ENCODE measurements around the gene SF3B5. TPM values are rescaled to one million over a fixed set of nuclear protein-coding genes. Genes with fewer than 3 reads are reported as not detected.

Gene SF3B5
- total and polyA plus RNA-seq, 8 donors: 41.3 to 246 (median 177) TPM

- Histone ChIP-seq H3K36me3 (no peaks in the 10 kb centered on the region), H3K27me3 (no peaks in the 10 kb centered on the region), H3K4me1 (peaks cover 7 to 17% (median 16%) of the 10 kb centered on the region in 4 donors), H3K4me3 (no peak overlapping the region), H3K9me3 (no peaks in the 10 kb centered on the region), H3K27ac (no peak overlapping the region)
- intact Hi-C loops (cut with DNase I; ENCODE audit: low total_unique reads): no loop called here
- WGBS, 5 donors: 76 to 90% (median 83%) methylated on average over 3 of the region's 3 CpGs
- no peak for TF ChIP-seq POLR2AphosphoS5 (IDR thresholded peaks at IDR 0.05)
- no peak for DNase-seq
Measured at GRCh38 chr6:144098993-144099392, 3.6 kb upstream of the SF3B5 start.

- intact Hi-C loops (cut with DNase I; ENCODE audit: low total_unique reads): no loop called here
- no peak for TF ChIP-seq POLR2A (IDR thresholded peaks at IDR 0.05)
- no peak for TF ChIP-seq CTCF (IDR thresholded peaks at IDR 0.05)
- no peak for TF ChIP-seq POLR2AphosphoS5 (IDR thresholded peaks at IDR 0.05)
- no peak for TF ChIP-seq EP300 (IDR thresholded peaks at IDR 0.05)
Measured at GRCh38 chr6:144094731-144095133, 641 bp downstream of the SF3B5 start.

GRCh38 chr6:144093658-144094057, 1.7 kb downstream of the SF3B5 start:
- TF ChIP-seq POLR2AphosphoS5 (IDR thresholded peaks at IDR 0.05) (no peak), POLR2A (IDR thresholded peaks at IDR 0.05) (no peak), CTCF (IDR thresholded peaks at IDR 0.05) (no peak), EP300 (IDR thresholded peaks at IDR 0.05) (no peak)
- H3K4me1 ChIP-seq: peaks cover 14 to 27% (median 24%) of the 10 kb centered on the region in 4 donors
- H3K27ac ChIP-seq: no peak overlapping the region
- DNase-seq: no peak
- no peaks in the 10 kb centered on the region for H3K36me3 ChIP-seq
- H3K9me3 ChIP-seq: no peaks in the 10 kb centered on the region
- peak overlapping the region in 3 of 4 donors; percentile 70 to 98 (median 78) for H3K4me3 ChIP-seq
- H3K27me3 ChIP-seq: no peaks in the 10 kb centered on the region
- 93 to 97% (median 93%) methylated on average over 7 of the region's 7 CpGs for WGBS, 5 donors
- intact Hi-C loops (cut with DNase I; ENCODE audit: low total_unique reads): no loop called here

More at GRCh38 chr6:144094731-144095133, 641 bp downstream of the SF3B5 start:
- WGBS, 5 donors: 0 to 2% (median 1%) methylated on average over 17 to 19 of the region's 19 CpGs
- Histone ChIP-seq H3K36me3 (no peaks in the 10 kb centered on the region), H3K27me3 (no peaks in the 10 kb centered on the region), H3K4me1 (peaks cover 14 to 27% (median 24%) of the 10 kb centered on the region in 4 donors), H3K27ac (peak overlapping the region; percentile 87 to 93 (median 89)), H3K4me3 (peak overlapping the region; percentile 70 to 98 (median 83)), H3K9me3 (no peaks in the 10 kb centered on the region)
- DNase-seq: no peak

- peaks cover 0 to under 1% (median 0%) of the 10 kb centered on the region in 4 donors for H3K36me3 ChIP-seq
- peaks cover 14 to 27% (median 24%) of the 10 kb centered on the region in 4 donors for H3K4me1 ChIP-seq
- H3K9me3 ChIP-seq: no peaks in the 10 kb centered on the region
- H3K27ac ChIP-seq: no peak overlapping the region
- no peak for TF ChIP-seq POLR2AphosphoS5 (IDR thresholded peaks at IDR 0.05)
- no peak for TF ChIP-seq POLR2A (IDR thresholded peaks at IDR 0.05)
- no peak for TF ChIP-seq EP300 (IDR thresholded peaks at IDR 0.05)
- TF ChIP-seq CTCF (IDR thresholded peaks at IDR 0.05): no peak
- intact Hi-C loops (cut with DNase I; ENCODE audit: low total_unique reads): no loop called here
- WGBS, 5 donors: 75 to 94% (median 84%) methylated on average over 2 of the region's 2 CpGs
- peak overlapping the region in 1 of 4 donors; percentile 98 for H3K4me3 ChIP-seq
- DNase-seq: no peak
- no peaks in the 10 kb centered on the region for H3K27me3 ChIP-seq
Measured at GRCh38 chr6:144093236-144093635, 2.1 kb downstream of the SF3B5 start.

GRCh38 chr6:144090384-144090783, 5.0 kb downstream of the SF3B5 start:
- intact Hi-C loops (cut with DNase I; ENCODE audit: low total_unique reads): no loop called here
- Histone ChIP-seq H3K9me3 (no peaks in the 10 kb centered on the region), H3K27me3 (no peaks in the 10 kb centered on the region)

More at GRCh38 chr6:144090384-144090783, 5.0 kb downstream of the SF3B5 start:
- Histone ChIP-seq H3K4me3 (no peak overlapping the region), H3K27ac (no peak overlapping the region), H3K4me1 (peaks cover 14 to 21% (median 18%) of the 10 kb centered on the region in 4 donors), H3K36me3 (peaks cover 0 to 9% (median 5%) of the 10 kb centered on the region in 4 donors)
- TF ChIP-seq CTCF (IDR thresholded peaks at IDR 0.05) (no peak), POLR2AphosphoS5 (IDR thresholded peaks at IDR 0.05) (no peak), EP300 (IDR thresholded peaks at IDR 0.05) (no peak), POLR2A (IDR thresholded peaks at IDR 0.05) (no peak)
- 60 to 73% (median 61%) methylated on average over 4 of the region's 4 CpGs for WGBS, 5 donors
- DNase-seq: no peak
